ENCODE data around the gene RNF213.

- no peak for TF ChIP-seq ATF2 (tag by site-specific recombination; IDR thresholded peaks at IDR 0.05; ENCODE audit: low read depth)
- TF ChIP-seq ZNF26 (tag by site-specific recombination; IDR thresholded peaks at IDR 0.05): no peak
- no peak for TF ChIP-seq CTCF (tag by site-specific recombination; IDR thresholded peaks at IDR 0.05)
- TF ChIP-seq ZNF555 (tag by site-specific recombination; conservative IDR thresholded peaks at IDR 0.05): no peak
- TF ChIP-seq ZNF416 (tag by site-specific recombination; IDR thresholded peaks at IDR 0.05): no peak
- TF ChIP-seq ZEB2 (tag by site-specific recombination; IDR thresholded peaks at IDR 0.05): no peak
- no peak for TF ChIP-seq RBAK (tag by site-specific recombination; IDR thresholded peaks at IDR 0.05)
- no peak for TF ChIP-seq ZNF426 (tag by site-specific recombination; IDR thresholded peaks at IDR 0.05)
- TF ChIP-seq ZNF830 (tag by site-specific recombination; IDR thresholded peaks at IDR 0.05; ENCODE audit: low read depth): no peak
- no peak for TF ChIP-seq PBX3 (CRISPR knock-in tag; IDR thresholded peaks at IDR 0.05)
- no peak for TF ChIP-seq MZF1 (tag by site-specific recombination; IDR thresholded peaks at IDR 0.05; ENCODE audit: borderline replicate concordance)
- TF ChIP-seq REST (tag by site-specific recombination; IDR thresholded peaks at IDR 0.05): no peak
- no peak for TF ChIP-seq ZNF350 (tag by site-specific recombination; IDR thresholded peaks at IDR 0.05)
- TF ChIP-seq ZNF274 (IDR thresholded peaks at IDR 0.05; ENCODE audit: low read length): no peak
- TF ChIP-seq ZNF274 (tag by site-specific recombination; IDR thresholded peaks at IDR 0.05; ENCODE audit: borderline replicate concordance): no peak
These were observed 29.0 kb downstream of the RNF213 start for GRCh38 chr17:80289616-80290015.

All from HEK293 (cell line).